Activated naive CD8-positive, alpha-beta T cell treated with anti-CD3 and anti-CD28 coated beads for 36 hours (primary cell): ENCODE data around the gene P3H3. TPM values are rescaled to one million over a fixed set of nuclear protein-coding genes. Genes with fewer than 3 reads are reported as not detected.
A peak's percentile ranks its signal among the peaks of the same experiment; 100 is the strongest.
"Not testable (repeated sequence)": the region's sequence is repeated elsewhere in the genome, so short reads cannot be mapped to it uniquely, and the experiment has no call there.

Source experiments
- DNase-seq: peaks from one replicate; pipeline ENCODE4 v3.0.0; 2021
- H3K27ac Mint-ChIP-seq: one replicate; pipeline ENCODE4 v1.8.0; 2022; ENCODE audit warnings: mild to moderate bottlenecking, moderate library complexity, mixed read lengths
- H3K27me3 Mint-ChIP-seq: one replicate; pipeline ENCODE4 v1.8.0; 2022; ENCODE audit warnings: mild to moderate bottlenecking, mixed read lengths
- H3K36me3 Mint-ChIP-seq: one replicate; pipeline ENCODE4 v1.8.0; 2021; ENCODE audit warnings: mild to moderate bottlenecking, mixed read lengths
- H3K4me1 Mint-ChIP-seq: one replicate; pipeline ENCODE4 v1.8.0; 2021; ENCODE audit warnings: mixed read lengths
- H3K4me3 Mint-ChIP-seq: one replicate; pipeline ENCODE4 v1.8.0; 2022; ENCODE audit warnings: mild to moderate bottlenecking, moderate library complexity, mixed read lengths
- H3K9me3 Mint-ChIP-seq: one replicate; pipeline ENCODE4 v1.8.0; 2022; ENCODE audit warnings: mixed read lengths
- total RNA-seq, 2 experiments: library from RNA; stranded (reverse); gene quantifications; one replicate each; pipeline ENCODE4 v1.2.3, GENCODE V29; 2021

P3H3 gene
- total RNA-seq, 2 experiments from 2014 or later: 0.36 to 0.60 TPM

DNA sequence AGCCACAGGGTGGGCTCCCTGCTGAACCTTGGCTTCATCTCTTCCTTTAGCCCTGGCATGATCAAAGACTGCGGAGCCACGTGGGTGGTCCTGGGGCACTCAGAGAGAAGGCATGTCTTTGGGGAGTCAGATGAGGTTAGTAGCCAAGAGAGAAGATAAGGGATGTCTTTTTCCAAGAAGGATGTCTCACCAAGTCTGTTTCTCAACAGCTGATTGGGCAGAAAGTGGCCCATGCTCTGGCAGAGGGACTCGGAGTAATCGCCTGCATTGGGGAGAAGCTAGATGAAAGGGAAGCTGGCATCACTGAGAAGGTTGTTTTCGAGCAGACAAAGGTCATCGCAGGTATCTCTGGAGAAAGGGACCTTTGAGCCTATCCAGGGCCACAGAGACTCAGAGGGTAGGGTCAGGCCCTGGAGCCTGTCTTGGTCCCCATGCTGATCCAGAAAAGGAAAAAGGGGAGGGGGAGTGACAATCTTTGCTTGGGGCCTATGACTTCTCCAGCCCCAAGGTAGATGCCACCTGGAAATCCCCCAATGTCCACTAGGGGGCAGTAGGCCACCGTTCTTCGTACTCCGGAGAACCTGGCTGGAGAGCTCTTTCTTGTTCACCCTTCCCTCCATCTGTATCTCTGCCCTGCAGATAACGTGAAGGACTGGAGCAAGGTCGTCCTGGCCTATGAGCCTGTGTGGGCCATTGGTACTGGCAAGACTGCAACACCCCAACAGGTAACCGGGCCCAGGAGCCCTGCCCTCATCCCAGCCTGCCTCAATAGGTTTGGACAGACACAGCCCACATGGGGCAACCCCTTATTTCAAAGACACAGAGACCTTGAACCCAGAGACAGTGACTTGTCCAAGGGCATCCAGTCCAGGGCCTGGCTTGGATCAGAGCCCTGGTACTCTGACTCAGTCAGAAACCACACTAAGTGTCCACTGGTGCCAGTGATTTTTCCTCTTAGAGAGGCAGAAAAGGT is 41.1 kb downstream of the P3H3 start:
- H3K27ac Mint-ChIP-seq: peak overlapping the region; percentile 95
- no peaks in the 10 kb centered on the region for H3K27me3 Mint-ChIP-seq

GRCh38 chr12:6870304-6870703 is 42.1 kb downstream of the P3H3 start:
- H3K27ac Mint-ChIP-seq: peak overlapping the region; percentile 95
- H3K4me3 Mint-ChIP-seq: peak overlapping the region; percentile 90
- H3K27me3 Mint-ChIP-seq, DNase-seq, H3K9me3 Mint-ChIP-seq: not testable (repeated sequence)
- H3K36me3 Mint-ChIP-seq: peaks cover 56% of the 10 kb centered on the region
- peaks cover 65% of the 10 kb centered on the region for H3K4me1 Mint-ChIP-seq

More for the DNA sequence above, 41.1 kb downstream of the P3H3 start:
- Mint-ChIP-seq H3K36me3 (peaks cover 59% of the 10 kb centered on the region), H3K4me1 (peaks cover 65% of the 10 kb centered on the region), H3K4me3 (peak overlapping the region; percentile 90), H3K9me3 (no peaks in the 10 kb centered on the region)
- DNase-seq: peak; percentile 80

GRCh38 chr12:6871052-6871957 is 43.1 kb downstream of the P3H3 start:
- peaks cover 56% of the 10 kb centered on the region for H3K4me1 Mint-ChIP-seq
- peak overlapping the region; percentile 90 for H3K4me3 Mint-ChIP-seq
- H3K9me3 Mint-ChIP-seq: no peaks in the 10 kb centered on the region

GRCh38 chr12:6872073-6873048 is 44.2 kb downstream of the P3H3 start:
- H3K9me3 Mint-ChIP-seq: no peaks in the 10 kb centered on the region
- peak; percentile 89 for DNase-seq
- peak overlapping the region; percentile 95 for H3K27ac Mint-ChIP-seq
- H3K4me1 Mint-ChIP-seq: peaks cover 48% of the 10 kb centered on the region
- H3K4me3 Mint-ChIP-seq: peak overlapping the region; percentile 90
- H3K27me3 Mint-ChIP-seq: no peaks in the 10 kb centered on the region
- H3K36me3 Mint-ChIP-seq: peaks cover 63% of the 10 kb centered on the region

More at GRCh38 chr12:6871052-6871957, 43.1 kb downstream of the P3H3 start:
- Mint-ChIP-seq H3K27me3 (no peaks in the 10 kb centered on the region), H3K36me3 (peaks cover 59% of the 10 kb centered on the region), H3K27ac (peak overlapping the region; percentile 95)
- DNase-seq: peak; percentile 56

GRCh38 chr12:6873094-6874014 is 45.1 kb downstream of the P3H3 start, which contains the start of gene SPSB2:
TSS of gene SPSB2 (minus strand) at chr12:6873303. CDS start at chr12:6872901, 402 bp downstream.
- peaks cover 48% of the 10 kb centered on the region for H3K4me1 Mint-ChIP-seq
- DNase-seq: peak; percentile 100
- peak within 1 kb of the TSS; percentile 95 for H3K27ac Mint-ChIP-seq
- H3K36me3 Mint-ChIP-seq: peaks cover 59% of the 10 kb centered on the region
- H3K9me3 Mint-ChIP-seq: no peaks in the 10 kb centered on the region
- no peaks in the 10 kb centered on the region for H3K27me3 Mint-ChIP-seq
- peak within 1 kb of the TSS; percentile 90 for H3K4me3 Mint-ChIP-seq

DNA sequence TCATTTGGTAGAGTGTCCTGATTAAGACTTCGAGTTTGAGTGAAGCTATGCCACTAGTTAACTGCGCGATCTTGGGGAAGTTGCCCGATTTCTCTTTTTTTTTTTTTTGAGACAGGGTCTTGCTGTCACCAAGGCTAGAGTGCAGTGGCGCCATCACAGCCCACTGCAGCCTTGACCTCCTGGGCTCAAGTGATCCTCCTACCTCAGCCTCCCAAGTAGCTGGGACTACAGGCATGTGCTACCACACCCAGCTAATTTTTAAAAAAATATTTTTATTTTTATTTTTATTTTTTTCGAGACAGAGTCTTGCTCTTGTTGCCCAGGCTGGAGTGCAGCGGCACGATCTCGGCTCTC is 45.8 kb downstream of the P3H3 start:
- Mint-ChIP-seq H3K4me1 (peaks cover 42% of the 10 kb centered on the region), H3K36me3 (peaks cover 53% of the 10 kb centered on the region)
- not testable (repeated sequence) for H3K27me3 Mint-ChIP-seq

DNA sequence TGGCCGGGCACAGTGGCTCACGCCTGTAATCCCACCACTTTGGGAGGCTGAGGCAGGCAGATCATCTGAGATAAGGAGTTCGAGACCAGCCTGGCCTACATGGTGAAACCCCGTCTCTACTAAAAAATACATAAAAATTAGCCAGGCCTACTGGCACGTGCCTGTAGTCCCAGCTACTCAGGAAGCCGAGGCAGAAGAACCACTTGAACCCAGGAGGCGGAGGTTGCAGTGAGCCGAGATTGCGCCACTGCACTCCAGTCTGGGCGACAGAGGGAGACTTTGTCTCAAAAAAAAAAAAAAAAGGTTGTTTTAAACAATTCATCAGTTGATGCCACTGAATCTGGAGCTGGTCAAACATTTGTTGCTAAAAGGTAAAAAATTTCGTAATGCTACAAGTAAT is 51.6 kb downstream of the P3H3 start:
- not testable (repeated sequence) for H3K9me3 Mint-ChIP-seq

More for the DNA sequence above, 45.8 kb downstream of the P3H3 start:
- not testable (repeated sequence) for DNase-seq, H3K9me3 Mint-ChIP-seq
- Mint-ChIP-seq H3K4me3 (peak overlapping the region; percentile 90), H3K27ac (peak overlapping the region; percentile 79)

DNA sequence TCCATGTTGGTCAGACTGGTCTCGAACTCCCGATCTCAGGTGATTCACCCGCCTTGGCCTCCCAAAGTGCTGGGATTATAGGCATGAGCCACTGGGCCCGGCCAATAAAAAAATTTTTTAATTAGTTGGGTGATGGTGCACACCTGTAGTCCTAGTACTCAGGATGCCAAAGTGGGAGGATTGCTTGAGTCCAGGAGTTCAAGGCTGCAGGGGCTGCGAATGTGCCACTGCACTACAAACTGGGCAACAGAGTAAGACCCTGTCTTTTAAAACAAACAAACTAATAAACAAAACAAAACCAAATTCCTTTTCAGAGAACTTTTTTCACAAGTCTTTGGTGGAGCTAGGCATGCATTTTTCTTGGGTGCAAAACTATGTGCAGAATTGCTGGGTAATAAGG is 55.0 kb downstream of the P3H3 start:
- Mint-ChIP-seq H3K9me3 (no peaks in the 10 kb centered on the region), H3K27me3 (no peaks in the 10 kb centered on the region), H3K27ac (no peak overlapping the region), H3K4me1 (no peaks in the 10 kb centered on the region), H3K4me3 (no peak overlapping the region), H3K36me3 (peaks cover 5% of the 10 kb centered on the region)
- no peak for DNase-seq

More for the DNA sequence above, 51.6 kb downstream of the P3H3 start:
- H3K4me3 Mint-ChIP-seq, H3K4me1 Mint-ChIP-seq, DNase-seq, H3K27me3 Mint-ChIP-seq: not testable (repeated sequence)
- peak overlapping the region; percentile 42 for H3K27ac Mint-ChIP-seq
- H3K36me3 Mint-ChIP-seq: peaks cover 17% of the 10 kb centered on the region

DNA sequence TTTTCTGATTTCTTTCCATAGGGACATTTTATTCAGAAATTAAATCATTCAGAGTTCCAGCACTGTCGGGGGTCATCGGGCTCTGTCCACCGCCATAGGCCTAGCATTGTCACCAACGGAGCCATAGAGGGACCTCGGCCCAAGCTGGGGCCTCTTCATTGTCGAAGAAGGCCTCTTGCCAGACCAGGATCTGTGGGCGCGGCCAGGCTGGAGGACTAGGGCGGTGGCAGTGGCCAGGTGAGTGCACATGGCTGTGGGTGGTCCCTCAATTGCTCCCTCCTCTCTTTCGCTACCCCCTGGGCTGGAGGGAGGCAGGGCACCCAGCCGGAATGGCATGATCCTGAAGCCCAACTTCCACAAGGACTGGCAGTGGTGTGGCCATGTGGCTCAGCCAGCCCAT is 55.5 kb downstream of the P3H3 start:
- Mint-ChIP-seq H3K36me3 (peaks cover 5% of the 10 kb centered on the region), H3K9me3 (no peaks in the 10 kb centered on the region), H3K4me1 (no peaks in the 10 kb centered on the region), H3K27me3 (no peaks in the 10 kb centered on the region), H3K27ac (no peak overlapping the region), H3K4me3 (no peak overlapping the region)
- no peak for DNase-seq

- no peaks in the 10 kb centered on the region for H3K4me1 Mint-ChIP-seq
- no peak overlapping the region for H3K27ac Mint-ChIP-seq
- H3K4me3 Mint-ChIP-seq: no peak overlapping the region
- H3K36me3 Mint-ChIP-seq: peaks cover 5% of the 10 kb centered on the region
- H3K27me3 Mint-ChIP-seq: no peaks in the 10 kb centered on the region
- DNase-seq: no peak
- H3K9me3 Mint-ChIP-seq: no peaks in the 10 kb centered on the region
These were observed 56.3 kb downstream of the P3H3 start for GRCh38 chr12:6884539-6884938.

GRCh38 chr12:6886206-6886999 is 58.2 kb downstream of the P3H3 start:
- not testable (repeated sequence) for H3K27me3 Mint-ChIP-seq, H3K27ac Mint-ChIP-seq, H3K36me3 Mint-ChIP-seq, H3K4me1 Mint-ChIP-seq, H3K4me3 Mint-ChIP-seq, DNase-seq, H3K9me3 Mint-ChIP-seq

- no peaks in the 10 kb centered on the region for H3K27me3 Mint-ChIP-seq
- no peaks in the 10 kb centered on the region for H3K9me3 Mint-ChIP-seq
- no peak overlapping the region for H3K27ac Mint-ChIP-seq
- DNase-seq: no peak
- H3K4me1 Mint-ChIP-seq: peaks cover 16% of the 10 kb centered on the region
- no peak overlapping the region for H3K4me3 Mint-ChIP-seq
- H3K36me3 Mint-ChIP-seq: peaks cover 5% of the 10 kb centered on the region
These were observed 59.3 kb downstream of the P3H3 start for GRCh38 chr12:6887460-6887859.

- H3K4me1 Mint-ChIP-seq: peaks cover 19% of the 10 kb centered on the region
- peaks cover 3% of the 10 kb centered on the region for H3K36me3 Mint-ChIP-seq
- no peak overlapping the region for H3K27ac Mint-ChIP-seq
- no peak overlapping the region for H3K4me3 Mint-ChIP-seq
- H3K27me3 Mint-ChIP-seq: no peaks in the 10 kb centered on the region
- DNase-seq: no peak
- no peaks in the 10 kb centered on the region for H3K9me3 Mint-ChIP-seq
These were observed 60.2 kb downstream of the P3H3 start for GRCh38 chr12:6888360-6888759.
